ENCODE measurements around the gene BMP7.
"Not testable (repeated sequence)": the region's sequence is repeated elsewhere in the genome, so short reads cannot be mapped to it uniquely, and the experiment has no call there.

Gene BMP7

GRCh38 chr20:57166568-57167291, 99.7 kb downstream of the BMP7 start:
- DNase-seq (ENCODE audit: low spot score in 2 of 2) (no peak), ATAC-seq (replicated peaks; ENCODE audit: extremely low read depth, poor library complexity, severe bottlenecking) (no peak)
- no peak overlapping the region for H3K4me3 Mint-ChIP-seq
- H3K9me3 Mint-ChIP-seq, result peaks cover 5% of the 10 kb centered on the region
- H3K36me3 Mint-ChIP-seq (ENCODE audit: insufficient read depth), result no peaks in the 10 kb centered on the region
- H3K27ac Mint-ChIP-seq (ENCODE audit: low read depth), result no peak overlapping the region
- H3K27me3 Mint-ChIP-seq, result peaks cover 8% of the 10 kb centered on the region
- H3K4me1 Mint-ChIP-seq, result no peaks in the 10 kb centered on the region

GRCh38 chr20:57165427-57166004, 100.9 kb downstream of the BMP7 start:
- Mint-ChIP-seq H3K4me1 (no peaks in the 10 kb centered on the region), H3K27me3 (peaks cover 8% of the 10 kb centered on the region), H3K9me3 (peaks cover 5% of the 10 kb centered on the region), H3K36me3 (ENCODE audit: insufficient read depth) (no peaks in the 10 kb centered on the region), H3K4me3 (no peak overlapping the region), H3K27ac (ENCODE audit: low read depth) (no peak overlapping the region)
- DNase-seq (ENCODE audit: low spot score in 2 of 2), result no peak
- ATAC-seq (replicated peaks; ENCODE audit: extremely low read depth, poor library complexity, severe bottlenecking), result no peak

GRCh38 chr20:57164872-57165271, 101.6 kb downstream of the BMP7 start:
- Mint-ChIP-seq H3K4me1 (no peaks in the 10 kb centered on the region), H3K9me3 (peaks cover 5% of the 10 kb centered on the region), H3K4me3 (no peak overlapping the region), H3K27ac (ENCODE audit: low read depth) (no peak overlapping the region), H3K36me3 (ENCODE audit: insufficient read depth) (no peaks in the 10 kb centered on the region), H3K27me3 (peaks cover 8% of the 10 kb centered on the region)
- ATAC-seq (replicated peaks; ENCODE audit: extremely low read depth, poor library complexity, severe bottlenecking) (no peak), DNase-seq (ENCODE audit: low spot score in 2 of 2) (no peak)

GRCh38 chr20:57163041-57163440, 103.4 kb downstream of the BMP7 start:
- peaks cover 5% of the 10 kb centered on the region for H3K9me3 Mint-ChIP-seq
- DNase-seq (ENCODE audit: low spot score in 2 of 2) (no peak), ATAC-seq (replicated peaks; ENCODE audit: extremely low read depth, poor library complexity, severe bottlenecking) (no peak)
- no peak overlapping the region for H3K27ac Mint-ChIP-seq (ENCODE audit: low read depth)
- H3K4me1 Mint-ChIP-seq, result no peaks in the 10 kb centered on the region
- no peaks in the 10 kb centered on the region for H3K36me3 Mint-ChIP-seq (ENCODE audit: insufficient read depth)
- peaks cover 8% of the 10 kb centered on the region for H3K27me3 Mint-ChIP-seq
- H3K4me3 Mint-ChIP-seq, result no peak overlapping the region

GRCh38 chr20:57162362-57162652, 104.1 kb downstream of the BMP7 start:
- no peak overlapping the region for H3K4me3 Mint-ChIP-seq
- DNase-seq (ENCODE audit: low spot score in 2 of 2) (no peak), ATAC-seq (replicated peaks; ENCODE audit: extremely low read depth, poor library complexity, severe bottlenecking) (no peak)
- H3K27me3 Mint-ChIP-seq, result peaks cover 8% of the 10 kb centered on the region
- H3K9me3 Mint-ChIP-seq, result peaks cover 5% of the 10 kb centered on the region
- H3K27ac Mint-ChIP-seq (ENCODE audit: low read depth), result no peak overlapping the region
- no peaks in the 10 kb centered on the region for H3K36me3 Mint-ChIP-seq (ENCODE audit: insufficient read depth)
- no peaks in the 10 kb centered on the region for H3K4me1 Mint-ChIP-seq

- Mint-ChIP-seq H3K9me3 (peaks cover 5% of the 10 kb centered on the region), H3K4me1 (no peaks in the 10 kb centered on the region), H3K27ac (ENCODE audit: low read depth) (no peak overlapping the region), H3K27me3 (peaks cover 8% of the 10 kb centered on the region), H3K36me3 (ENCODE audit: insufficient read depth) (no peaks in the 10 kb centered on the region), H3K4me3 (no peak overlapping the region)
- DNase-seq (ENCODE audit: low spot score in 2 of 2) (no peak), ATAC-seq (replicated peaks; ENCODE audit: extremely low read depth, poor library complexity, severe bottlenecking) (no peak)
Measured at GRCh38 chr20:57161478-57162361, 104.7 kb downstream of the BMP7 start.

GRCh38 chr20:57160985-57161384, 105.5 kb downstream of the BMP7 start:
- H3K9me3 Mint-ChIP-seq, result peaks cover 5% of the 10 kb centered on the region
- H3K4me1 Mint-ChIP-seq, result no peaks in the 10 kb centered on the region
- ATAC-seq (replicated peaks; ENCODE audit: extremely low read depth, poor library complexity, severe bottlenecking), result no peak
- H3K27ac Mint-ChIP-seq (ENCODE audit: low read depth), result no peak overlapping the region
- no peak overlapping the region for H3K4me3 Mint-ChIP-seq
- DNase-seq (ENCODE audit: low spot score in 2 of 2), result no peak
- H3K27me3 Mint-ChIP-seq, result peaks cover 14% of the 10 kb centered on the region
- H3K36me3 Mint-ChIP-seq (ENCODE audit: insufficient read depth), result no peaks in the 10 kb centered on the region

- Mint-ChIP-seq H3K27me3 (peaks cover 13% of the 10 kb centered on the region), H3K4me1 (no peaks in the 10 kb centered on the region), H3K36me3 (ENCODE audit: insufficient read depth) (no peaks in the 10 kb centered on the region), H3K27ac (ENCODE audit: low read depth) (no peak overlapping the region), H3K4me3 (no peak overlapping the region), H3K9me3 (peaks cover 2% of the 10 kb centered on the region)
- DNase-seq (ENCODE audit: low spot score in 2 of 2), result no peak
- ATAC-seq (replicated peaks; ENCODE audit: extremely low read depth, poor library complexity, severe bottlenecking), result no peak
Measured at GRCh38 chr20:57159945-57160610, 106.4 kb downstream of the BMP7 start.

- ATAC-seq (replicated peaks; ENCODE audit: extremely low read depth, poor library complexity, severe bottlenecking) (no peak), DNase-seq (ENCODE audit: low spot score in 2 of 2) (no peak)
- Mint-ChIP-seq H3K36me3 (ENCODE audit: insufficient read depth) (no peaks in the 10 kb centered on the region), H3K9me3 (no peaks in the 10 kb centered on the region), H3K27ac (ENCODE audit: low read depth) (no peak overlapping the region), H3K4me1 (no peaks in the 10 kb centered on the region), H3K27me3 (peaks cover 10% of the 10 kb centered on the region), H3K4me3 (no peak overlapping the region)
Measured at GRCh38 chr20:57159193-57159851, 107.1 kb downstream of the BMP7 start.

- no peaks in the 10 kb centered on the region for H3K36me3 Mint-ChIP-seq (ENCODE audit: insufficient read depth)
- no peak overlapping the region for H3K4me3 Mint-ChIP-seq
- ATAC-seq (replicated peaks; ENCODE audit: extremely low read depth, poor library complexity, severe bottlenecking), result no peak
- no peak overlapping the region for H3K27ac Mint-ChIP-seq (ENCODE audit: low read depth)
- no peaks in the 10 kb centered on the region for H3K4me1 Mint-ChIP-seq
- H3K9me3 Mint-ChIP-seq, result no peaks in the 10 kb centered on the region
- no peak for DNase-seq (ENCODE audit: low spot score in 2 of 2)
- peaks cover 10% of the 10 kb centered on the region for H3K27me3 Mint-ChIP-seq
Measured at GRCh38 chr20:57158474-57158873, 108.0 kb downstream of the BMP7 start.

- not testable (repeated sequence) for H3K27me3 Mint-ChIP-seq; H3K9me3 Mint-ChIP-seq; ATAC-seq (replicated peaks; ENCODE audit: extremely low read depth, poor library complexity, severe bottlenecking); H3K27ac Mint-ChIP-seq (ENCODE audit: low read depth); H3K4me3 Mint-ChIP-seq; H3K4me1 Mint-ChIP-seq; H3K36me3 Mint-ChIP-seq (ENCODE audit: insufficient read depth); DNase-seq (ENCODE audit: low spot score in 2 of 2)
Measured at GRCh38 chr20:57157787-57158186, 108.7 kb downstream of the BMP7 start.

- Mint-ChIP-seq H3K36me3 (ENCODE audit: insufficient read depth) (no peaks in the 10 kb centered on the region), H3K27me3 (peaks cover 10% of the 10 kb centered on the region), H3K27ac (ENCODE audit: low read depth) (no peak overlapping the region), H3K9me3 (no peaks in the 10 kb centered on the region), H3K4me1 (no peaks in the 10 kb centered on the region), H3K4me3 (no peak overlapping the region)
- DNase-seq (ENCODE audit: low spot score in 2 of 2) (no peak), ATAC-seq (replicated peaks; ENCODE audit: extremely low read depth, poor library complexity, severe bottlenecking) (no peak)
Measured at GRCh38 chr20:57157106-57157691, 109.2 kb downstream of the BMP7 start.

Measured in central memory CD8-positive, alpha-beta T cell (primary cell).